Measurements from ENCODE around the gene SLC2A9. TPM values are rescaled to one million over a fixed set of nuclear protein-coding genes. Genes with fewer than 3 reads are reported as not detected.

SLC2A9 gene
- total RNA-seq, 1 experiment from 2014 or later: 3.5 TPM

DNA sequence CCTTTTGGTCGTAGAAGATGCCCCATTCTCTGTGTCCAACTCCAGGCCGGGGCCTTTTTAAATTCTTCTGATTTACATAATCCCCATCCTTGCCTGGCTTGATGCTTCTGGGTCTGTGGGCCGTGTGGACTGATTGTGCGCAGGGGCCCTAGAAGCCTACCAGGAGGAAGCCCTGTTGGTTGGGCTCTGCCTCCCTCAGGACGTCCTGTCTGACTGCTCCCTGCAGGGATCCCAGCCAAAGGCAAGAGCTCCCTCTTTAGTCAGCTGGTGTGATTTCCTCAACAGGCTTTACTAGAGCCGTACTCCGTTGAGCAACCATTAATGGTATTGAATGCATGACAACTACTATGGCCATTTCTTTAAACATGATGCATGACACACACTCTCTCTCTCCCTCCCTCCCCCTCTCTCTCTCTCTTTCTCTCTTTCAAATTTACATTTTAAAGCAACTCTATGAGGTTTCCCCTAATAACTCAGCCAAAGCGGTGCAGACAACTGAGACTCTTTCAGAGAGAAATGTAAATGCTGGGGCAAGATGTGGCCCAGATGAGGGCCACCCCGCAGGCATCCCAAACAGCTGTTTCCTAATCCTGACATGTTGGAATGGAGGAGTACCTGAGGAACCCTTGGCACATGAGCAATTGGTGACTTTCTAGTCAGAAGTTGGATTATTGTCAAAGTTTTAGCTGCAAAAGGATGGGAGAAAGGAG is 122.5 kb downstream of the SLC2A9 start:
- intact Hi-C loops (cut with micrococcal nuclease; ENCODE audit: unreplicated experiment): loop anchor here (5.0 kb wide), 1 partner anchor 119 kb away; no protein-coding TSS in a partner anchor

DNA sequence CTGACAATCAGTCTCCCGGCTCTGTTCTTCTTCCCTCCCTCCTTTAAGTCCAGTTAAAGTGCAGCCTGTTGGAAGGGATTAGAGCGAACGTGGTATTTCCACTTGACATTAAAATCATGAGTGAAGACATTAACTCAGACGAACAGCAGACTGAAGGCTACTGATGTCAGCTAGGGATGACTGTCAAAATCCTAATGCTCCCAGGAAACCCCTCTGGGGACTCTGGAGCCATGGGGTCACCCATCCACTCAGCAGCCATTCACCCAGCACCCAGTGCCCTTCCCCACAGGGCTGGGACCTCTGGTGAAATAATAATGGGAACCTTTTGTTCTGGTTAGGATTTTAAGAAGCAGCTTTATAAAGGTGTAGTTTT is 126.0 kb downstream of the SLC2A9 start:
- ChIA-PET POLR2A (no interaction called here), CTCF (no interaction called here)
- no peak overlapping the region for H3K4me3 ChIP-seq (ENCODE audit: low read depth in 2 of 2, low read length in 2 of 2)

More for the DNA sequence above, 122.5 kb downstream of the SLC2A9 start:
- H3K4me3 ChIP-seq (ENCODE audit: low read depth in 2 of 2, low read length in 2 of 2): no peak overlapping the region
- DNase-seq (ENCODE audit: low read depth, low spot score) (peak; percentile 0), ATAC-seq (peak; percentile 82)
- TF ChIP-seq POLR2AphosphoS5 (IDR thresholded peaks at IDR 0.05; ENCODE audit: low read depth, low read length) (no peak), TCF7L2 (IDR thresholded peaks at IDR 0.05; ENCODE audit: low read depth, low read length) (no peak)
- TF ChIP-seq, protein P1, sequence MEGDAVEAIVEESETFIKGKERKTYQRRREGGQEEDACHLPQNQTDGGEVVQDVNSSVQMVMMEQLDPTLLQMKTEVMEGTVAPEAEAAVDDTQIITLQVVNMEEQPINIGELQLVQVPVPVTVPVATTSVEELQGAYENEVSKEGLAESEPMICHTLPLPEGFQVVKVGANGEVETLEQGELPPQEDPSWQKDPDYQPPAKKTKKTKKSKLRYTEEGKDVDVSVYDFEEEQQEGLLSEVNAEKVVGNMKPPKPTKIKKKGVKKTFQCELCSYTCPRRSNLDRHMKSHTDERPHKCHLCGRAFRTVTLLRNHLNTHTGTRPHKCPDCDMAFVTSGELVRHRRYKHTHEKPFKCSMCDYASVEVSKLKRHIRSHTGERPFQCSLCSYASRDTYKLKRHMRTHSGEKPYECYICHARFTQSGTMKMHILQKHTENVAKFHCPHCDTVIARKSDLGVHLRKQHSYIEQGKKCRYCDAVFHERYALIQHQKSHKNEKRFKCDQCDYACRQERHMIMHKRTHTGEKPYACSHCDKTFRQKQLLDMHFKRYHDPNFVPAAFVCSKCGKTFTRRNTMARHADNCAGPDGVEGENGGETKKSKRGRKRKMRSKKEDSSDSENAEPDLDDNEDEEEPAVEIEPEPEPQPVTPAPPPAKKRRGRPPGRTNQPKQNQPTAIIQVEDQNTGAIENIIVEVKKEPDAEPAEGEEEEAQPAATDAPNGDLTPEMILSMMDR (IDR thresholded peaks at IDR 0.05): peak; percentile 49
- H3K4me1 ChIP-seq (ENCODE audit: control insufficient read depth, insufficient read depth, low read length): no peaks in the 10 kb centered on the region
- in situ Hi-C loops (cut with HindIII; ENCODE audit: low pct_unique_long_range_greater_than_20kb, low sequenced_read_pairs): no loop called here
- no TSS peak for BruUV-seq (replicated peaks)
- CTCF ChIA-PET: no interaction called here
- H3K36me3 ChIP-seq (ENCODE audit: control insufficient read depth, insufficient read depth, low read length): no peaks in the 10 kb centered on the region
- no peaks in the 10 kb centered on the region for H3K9me3 ChIP-seq (ENCODE audit: control insufficient read depth, insufficient read depth, low read depth, low read length)
- no peak overlapping the region for H3K27ac ChIP-seq (ENCODE audit: low read length)
- POLR2A ChIA-PET: interaction anchor here (0.6 kb wide), 1 partner anchor 116 kb away, joined by 5 read pairs; no protein-coding TSS in a partner anchor
- no peaks in the 10 kb centered on the region for H3K27me3 ChIP-seq (ENCODE audit: control insufficient read depth, insufficient read depth, low read length)

More for the DNA sequence above, 126.0 kb downstream of the SLC2A9 start:
- no peak for DNase-seq (ENCODE audit: low read depth, low spot score)
- TF ChIP-seq TCF7L2 (IDR thresholded peaks at IDR 0.05; ENCODE audit: low read depth, low read length) (no peak), SIN3A (IDR thresholded peaks at IDR 0.05; ENCODE audit: borderline replicate concordance, insufficient read depth, low read depth, low read length) (no peak), POLR2AphosphoS5 (IDR thresholded peaks at IDR 0.05; ENCODE audit: low read depth, low read length) (no peak)
- TF ChIP-seq, protein P2, sequence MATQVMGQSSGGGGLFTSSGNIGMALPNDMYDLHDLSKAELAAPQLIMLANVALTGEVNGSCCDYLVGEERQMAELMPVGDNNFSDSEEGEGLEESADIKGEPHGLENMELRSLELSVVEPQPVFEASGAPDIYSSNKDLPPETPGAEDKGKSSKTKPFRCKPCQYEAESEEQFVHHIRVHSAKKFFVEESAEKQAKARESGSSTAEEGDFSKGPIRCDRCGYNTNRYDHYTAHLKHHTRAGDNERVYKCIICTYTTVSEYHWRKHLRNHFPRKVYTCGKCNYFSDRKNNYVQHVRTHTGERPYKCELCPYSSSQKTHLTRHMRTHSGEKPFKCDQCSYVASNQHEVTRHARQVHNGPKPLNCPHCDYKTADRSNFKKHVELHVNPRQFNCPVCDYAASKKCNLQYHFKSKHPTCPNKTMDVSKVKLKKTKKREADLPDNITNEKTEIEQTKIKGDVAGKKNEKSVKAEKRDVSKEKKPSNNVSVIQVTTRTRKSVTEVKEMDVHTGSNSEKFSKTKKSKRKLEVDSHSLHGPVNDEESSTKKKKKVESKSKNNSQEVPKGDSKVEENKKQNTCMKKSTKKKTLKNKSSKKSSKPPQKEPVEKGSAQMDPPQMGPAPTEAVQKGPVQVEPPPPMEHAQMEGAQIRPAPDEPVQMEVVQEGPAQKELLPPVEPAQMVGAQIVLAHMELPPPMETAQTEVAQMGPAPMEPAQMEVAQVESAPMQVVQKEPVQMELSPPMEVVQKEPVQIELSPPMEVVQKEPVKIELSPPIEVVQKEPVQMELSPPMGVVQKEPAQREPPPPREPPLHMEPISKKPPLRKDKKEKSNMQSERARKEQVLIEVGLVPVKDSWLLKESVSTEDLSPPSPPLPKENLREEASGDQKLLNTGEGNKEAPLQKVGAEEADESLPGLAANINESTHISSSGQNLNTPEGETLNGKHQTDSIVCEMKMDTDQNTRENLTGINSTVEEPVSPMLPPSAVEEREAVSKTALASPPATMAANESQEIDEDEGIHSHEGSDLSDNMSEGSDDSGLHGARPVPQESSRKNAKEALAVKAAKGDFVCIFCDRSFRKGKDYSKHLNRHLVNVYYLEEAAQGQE (IDR thresholded peaks at IDR 0.05; ENCODE audit: insufficient read depth in 1 of 2, low read depth in 2 of 2, low read length in 1 of 2): no peak
- TF ChIP-seq, protein P1 (IDR thresholded peaks at IDR 0.05): no peak
- Histone ChIP-seq H3K9me3 (ENCODE audit: control insufficient read depth, insufficient read depth, low read depth, low read length) (no peaks in the 10 kb centered on the region), H3K27me3 (ENCODE audit: control insufficient read depth, insufficient read depth, low read length) (no peaks in the 10 kb centered on the region), H3K27ac (ENCODE audit: low read length) (no peak overlapping the region), H3K4me1 (ENCODE audit: control insufficient read depth, insufficient read depth, low read length) (no peaks in the 10 kb centered on the region), H3K36me3 (ENCODE audit: control insufficient read depth, insufficient read depth, low read length) (no peaks in the 10 kb centered on the region)
- no peak for ATAC-seq
- intact Hi-C loops (cut with micrococcal nuclease; ENCODE audit: unreplicated experiment): loop anchor here (5.0 kb wide), 1 partner anchor 122 kb away; no protein-coding TSS in a partner anchor
- in situ Hi-C loops (cut with HindIII; ENCODE audit: low pct_unique_long_range_greater_than_20kb, low sequenced_read_pairs): no loop called here
- BruUV-seq (replicated peaks): no TSS peak

Measured in Panc1 (cell line).